ENCODE measurements around the gene ZNF93. TPM values are rescaled to one million over a fixed set of nuclear protein-coding genes. Genes with fewer than 3 reads are reported as not detected.
A peak's percentile ranks its signal among the peaks of the same experiment; 100 is the strongest.
"Not testable (repeated sequence)": the region's sequence is repeated elsewhere in the genome, so short reads cannot be mapped to it uniquely, and the experiment has no call there.

The ZNF93 gene
- total and polyA plus RNA-seq, 2 donors (not counting 1 experiment from before 2014, with no cell fraction given), result 3.8 to 6.6 TPM

DNA sequence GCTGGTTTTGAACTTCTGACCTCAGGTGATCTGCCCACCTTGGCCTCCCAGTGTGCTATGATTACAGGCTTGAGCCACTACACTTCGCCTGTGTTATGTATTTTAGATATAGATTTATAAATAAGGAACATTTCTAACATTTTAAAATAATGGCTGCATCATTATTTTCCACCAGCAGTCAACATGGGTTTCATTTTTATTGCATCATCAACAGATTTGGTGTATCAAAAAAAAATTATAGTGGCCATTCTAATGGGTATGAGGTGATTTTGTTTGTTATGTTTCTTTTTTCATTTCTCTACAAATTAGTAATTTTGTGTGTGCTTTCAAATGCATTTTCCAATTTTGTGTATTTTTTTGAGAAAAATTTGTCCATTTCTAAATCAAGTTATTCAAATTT, 16.2 kb upstream of the ZNF93 start:
- no peak for TF ChIP-seq EZH2 (IDR thresholded peaks at IDR 0.05; ENCODE audit: low read length, missing control alignments)
- TF ChIP-seq, protein P1, sequence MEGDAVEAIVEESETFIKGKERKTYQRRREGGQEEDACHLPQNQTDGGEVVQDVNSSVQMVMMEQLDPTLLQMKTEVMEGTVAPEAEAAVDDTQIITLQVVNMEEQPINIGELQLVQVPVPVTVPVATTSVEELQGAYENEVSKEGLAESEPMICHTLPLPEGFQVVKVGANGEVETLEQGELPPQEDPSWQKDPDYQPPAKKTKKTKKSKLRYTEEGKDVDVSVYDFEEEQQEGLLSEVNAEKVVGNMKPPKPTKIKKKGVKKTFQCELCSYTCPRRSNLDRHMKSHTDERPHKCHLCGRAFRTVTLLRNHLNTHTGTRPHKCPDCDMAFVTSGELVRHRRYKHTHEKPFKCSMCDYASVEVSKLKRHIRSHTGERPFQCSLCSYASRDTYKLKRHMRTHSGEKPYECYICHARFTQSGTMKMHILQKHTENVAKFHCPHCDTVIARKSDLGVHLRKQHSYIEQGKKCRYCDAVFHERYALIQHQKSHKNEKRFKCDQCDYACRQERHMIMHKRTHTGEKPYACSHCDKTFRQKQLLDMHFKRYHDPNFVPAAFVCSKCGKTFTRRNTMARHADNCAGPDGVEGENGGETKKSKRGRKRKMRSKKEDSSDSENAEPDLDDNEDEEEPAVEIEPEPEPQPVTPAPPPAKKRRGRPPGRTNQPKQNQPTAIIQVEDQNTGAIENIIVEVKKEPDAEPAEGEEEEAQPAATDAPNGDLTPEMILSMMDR (conservative IDR thresholded peaks at IDR 0.05 in 1 of 2, IDR thresholded peaks at IDR 0.05 in 1 of 2; ENCODE audit: low read depth in 1 of 2, low read length in 2 of 2), result no peak
- Histone ChIP-seq H3K9ac (ENCODE audit: insufficient read depth, low read length) (no peak overlapping the region), H2AFZ (ENCODE audit: low read length) (no peak overlapping the region), H3K27me3 (ENCODE audit: control insufficient read depth, insufficient read depth, low read length) (no peaks in the 10 kb centered on the region), H3K9me3 (ENCODE audit: control insufficient read depth, insufficient read depth, low read depth, low read length) (no peaks in the 10 kb centered on the region), H3K36me3 (ENCODE audit: control insufficient read depth, insufficient read depth, low read length) (no peaks in the 10 kb centered on the region), H3K79me2 (ENCODE audit: control insufficient read depth, insufficient read depth, low read length) (no peaks in the 10 kb centered on the region), H3K27ac (ENCODE audit: insufficient read depth, low read length) (no peak overlapping the region), H3K4me2 (ENCODE audit: extremely low read depth, insufficient read depth, low read length) (no peak overlapping the region), H3K4me3 (replicated peaks in 1 of 4; ENCODE audit: control extremely low read depth in 1 of 4, insufficient read depth in 1 of 4, low read depth in 3 of 4, low read length in 4 of 4) (no peak overlapping the region), H4K20me1 (ENCODE audit: control insufficient read depth, extremely low read depth, insufficient read depth, low read length) (no peaks in the 10 kb centered on the region), H3K4me1 (ENCODE audit: control insufficient read depth, extremely low read depth, insufficient read depth, low read length) (no peaks in the 10 kb centered on the region)
- no peak for DNase-seq (ENCODE audit: low read depth in 2 of 2)

DNA sequence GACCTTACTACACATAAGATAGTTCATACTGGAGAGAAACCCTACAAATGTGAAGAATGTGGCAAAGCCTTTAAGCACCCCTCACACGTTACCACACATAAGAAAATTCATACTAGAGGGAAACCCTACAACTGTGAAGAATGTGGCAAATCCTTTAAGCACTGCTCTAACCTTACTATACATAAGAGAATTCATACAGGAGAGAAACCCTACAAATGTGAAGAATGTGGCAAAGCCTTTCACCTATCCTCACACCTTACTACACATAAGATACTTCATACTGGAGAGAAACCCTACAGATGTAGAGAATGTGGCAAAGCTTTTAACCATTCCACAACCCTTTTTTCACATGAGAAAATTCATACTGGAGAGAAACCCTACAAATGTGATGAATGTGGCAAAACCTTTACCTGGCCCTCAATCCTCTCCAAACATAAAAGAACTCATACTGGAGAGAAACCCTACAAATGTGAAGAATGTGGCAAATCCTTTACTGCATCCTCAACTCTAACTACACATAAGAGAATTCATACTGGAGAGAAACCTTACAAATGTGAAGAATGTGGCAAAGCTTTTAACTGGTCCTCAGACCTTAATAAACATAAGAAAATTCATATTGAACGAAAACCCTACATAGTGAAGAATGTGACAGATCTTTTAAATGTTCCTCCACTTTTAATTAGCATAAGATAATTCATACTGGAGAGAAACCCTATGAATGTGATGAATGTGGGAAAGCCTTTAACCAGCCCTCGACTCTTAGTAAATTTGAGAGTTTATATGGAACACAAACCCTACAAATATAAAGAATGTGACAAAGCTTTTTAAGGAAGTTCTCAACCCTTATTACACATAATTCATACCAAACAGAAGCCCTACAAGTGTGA, 8.4 kb upstream of the ZNF93 start:
- H3K27ac ChIP-seq (ENCODE audit: insufficient read depth, low read length); H3K4me3 ChIP-seq (replicated peaks in 1 of 4; ENCODE audit: control extremely low read depth in 1 of 4, insufficient read depth in 1 of 4, low read depth in 3 of 4, low read length in 4 of 4); H3K79me2 ChIP-seq (ENCODE audit: control insufficient read depth, insufficient read depth, low read length); H3K36me3 ChIP-seq (ENCODE audit: control insufficient read depth, insufficient read depth, low read length); H3K4me2 ChIP-seq (ENCODE audit: extremely low read depth, insufficient read depth, low read length); H2AFZ ChIP-seq (ENCODE audit: low read length); H3K27me3 ChIP-seq (ENCODE audit: control insufficient read depth, insufficient read depth, low read length); H3K9ac ChIP-seq (ENCODE audit: insufficient read depth, low read length); H3K9me3 ChIP-seq (ENCODE audit: control insufficient read depth, insufficient read depth, low read depth, low read length); H3K4me1 ChIP-seq (ENCODE audit: control insufficient read depth, extremely low read depth, insufficient read depth, low read length); DNase-seq (ENCODE audit: low read depth in 2 of 2); H4K20me1 ChIP-seq (ENCODE audit: control insufficient read depth, extremely low read depth, insufficient read depth, low read length): not testable (repeated sequence)

DNA sequence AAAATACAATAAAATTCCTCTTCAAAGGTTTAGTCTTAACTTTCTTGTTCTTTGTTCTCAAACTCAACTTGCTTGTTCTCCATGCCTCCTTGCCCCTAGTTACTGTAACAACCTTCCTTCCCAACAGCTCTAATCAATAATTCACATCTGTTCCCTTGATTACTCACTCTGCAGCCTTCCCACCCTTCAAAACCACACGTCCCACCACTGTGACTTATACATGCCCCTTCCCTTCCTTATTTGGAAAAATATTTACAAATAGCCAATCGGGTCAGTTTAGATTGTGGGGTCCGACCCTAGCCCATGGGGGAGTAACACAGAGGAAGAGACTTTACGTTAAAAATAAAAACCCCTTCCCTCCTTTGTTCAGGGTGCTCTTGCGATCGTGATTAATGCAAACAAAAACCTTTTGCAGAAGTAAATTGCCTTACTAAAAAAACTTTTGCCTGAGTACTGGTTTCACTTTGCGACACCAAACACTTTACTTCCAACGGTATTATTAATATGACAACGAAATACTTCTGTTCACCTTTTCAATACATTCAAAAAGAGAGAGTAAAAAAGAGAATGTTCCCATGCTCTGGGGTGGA, 512 bp upstream of the ZNF93 start:
- no peaks in the 10 kb centered on the region for H3K9me3 ChIP-seq (ENCODE audit: control insufficient read depth, insufficient read depth, low read depth, low read length)
- peaks cover 6% of the 10 kb centered on the region for H3K79me2 ChIP-seq (ENCODE audit: control insufficient read depth, insufficient read depth, low read length)
- no peaks in the 10 kb centered on the region for H3K27me3 ChIP-seq (ENCODE audit: control insufficient read depth, insufficient read depth, low read length)
- peak overlapping the region; percentile 11 for H3K9ac ChIP-seq (ENCODE audit: insufficient read depth, low read length)
- H4K20me1 ChIP-seq (ENCODE audit: control insufficient read depth, extremely low read depth, insufficient read depth, low read length), result no peaks in the 10 kb centered on the region
- no peak for TF ChIP-seq EZH2 (IDR thresholded peaks at IDR 0.05; ENCODE audit: low read length, missing control alignments)
- TF ChIP-seq, protein P1 (conservative IDR thresholded peaks at IDR 0.05 in 1 of 2, IDR thresholded peaks at IDR 0.05 in 1 of 2; ENCODE audit: low read depth in 1 of 2, low read length in 2 of 2), result no peak
- H3K27ac ChIP-seq (ENCODE audit: insufficient read depth, low read length), result peak overlapping the region; percentile 71
- no peaks in the 10 kb centered on the region for H3K36me3 ChIP-seq (ENCODE audit: control insufficient read depth, insufficient read depth, low read length)
- peak; percentile 89 to 91 for DNase-seq (ENCODE audit: low read depth in 2 of 2)
- H2AFZ ChIP-seq (ENCODE audit: low read length), result peak overlapping the region; percentile 39
- no peaks in the 10 kb centered on the region for H3K4me1 ChIP-seq (ENCODE audit: control insufficient read depth, extremely low read depth, insufficient read depth, low read length)
- peak overlapping the region; percentile 53 for H3K4me2 ChIP-seq (ENCODE audit: extremely low read depth, insufficient read depth, low read length)
- peak overlapping the region; percentile 51 to 90 (median 69) for H3K4me3 ChIP-seq (replicated peaks in 1 of 4; ENCODE audit: control extremely low read depth in 1 of 4, insufficient read depth in 1 of 4, low read depth in 3 of 4, low read length in 4 of 4)

DNA sequence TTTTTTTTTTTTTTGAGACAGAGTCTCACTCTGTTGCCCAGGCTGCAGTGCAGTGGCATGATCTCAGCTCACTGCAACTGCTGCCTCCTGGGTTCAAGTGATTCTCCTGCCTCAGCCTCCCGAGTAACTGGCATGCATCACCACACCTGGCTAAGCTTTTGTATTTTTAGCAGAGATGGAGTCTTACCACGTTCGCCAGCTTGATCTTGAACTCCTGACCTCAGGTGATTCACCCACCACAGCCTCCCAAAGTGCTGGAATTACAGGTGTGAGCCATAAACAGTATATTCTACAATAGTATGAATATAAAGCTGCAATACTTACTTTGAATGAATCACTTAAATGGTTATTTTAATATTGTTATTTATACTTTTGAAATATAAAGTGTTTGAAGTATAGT, 6.8 kb downstream of the ZNF93 start:
- H3K27ac ChIP-seq (ENCODE audit: insufficient read depth, low read length); H3K4me1 ChIP-seq (ENCODE audit: control insufficient read depth, extremely low read depth, insufficient read depth, low read length); H3K9ac ChIP-seq (ENCODE audit: insufficient read depth, low read length); H2AFZ ChIP-seq (ENCODE audit: low read length); H3K4me2 ChIP-seq (ENCODE audit: extremely low read depth, insufficient read depth, low read length); H3K36me3 ChIP-seq (ENCODE audit: control insufficient read depth, insufficient read depth, low read length); H4K20me1 ChIP-seq (ENCODE audit: control insufficient read depth, extremely low read depth, insufficient read depth, low read length); H3K9me3 ChIP-seq (ENCODE audit: control insufficient read depth, insufficient read depth, low read depth, low read length); H3K4me3 ChIP-seq (replicated peaks in 1 of 4; ENCODE audit: control extremely low read depth in 1 of 4, insufficient read depth in 1 of 4, low read depth in 3 of 4, low read length in 4 of 4); H3K27me3 ChIP-seq (ENCODE audit: control insufficient read depth, insufficient read depth, low read length): not testable (repeated sequence)
- peaks cover 15% of the 10 kb centered on the region for H3K79me2 ChIP-seq (ENCODE audit: control insufficient read depth, insufficient read depth, low read length)
- DNase-seq (ENCODE audit: low read depth in 2 of 2), result peak in 1 of 2 donors; percentile 17

Data from fibroblast of lung (primary cell).